Stomach (tissue), 4 donors: ENCODE measurements around the gene ARID5B.

Experiments
- CTCF ChIP-seq, 7 experiments: fragments of 450-650 bp in 4 of 7; fragments of 200-600 bp in 3 of 7; sonication (generic) in 3 of 7; IDR thresholded peaks; one replicate each; pipeline ENCODE4 v1.5.1; 2016 to 2019; ENCODE audit warnings: antibody characterized with exemption in 7 of 7, control low read depth in 2 of 7, mild to moderate bottlenecking in 1 of 7
- POLR2A ChIP-seq, 4 donors: fragments of 450-650 bp; IDR thresholded peaks; one replicate each; pipeline ENCODE4 v1.6.1; 2016; ENCODE audit warnings: antibody characterized with exemption in 4 of 4, control low read depth in 2 of 4, mild to moderate bottlenecking in 1 of 4, moderate library complexity in 1 of 4
- POLR2AphosphoS5 ChIP-seq, 3 donors: sonication (generic); formaldehyde crosslinking; IDR thresholded peaks; one replicate each; pipeline ENCODE4 v1.6.1; 2016; ENCODE audit warnings: antibody characterized with exemption in 3 of 3

- no peak for TF ChIP-seq CTCF (IDR thresholded peaks at IDR 0.05)
- TF ChIP-seq POLR2A (IDR thresholded peaks at IDR 0.05) = no peak
- TF ChIP-seq POLR2AphosphoS5 (IDR thresholded peaks at IDR 0.05) = no peak
Observed at GRCh38 chr10:61901829-61902444, 438 bp downstream of the ARID5B start.
